IPS-20b (cell line): ENCODE measurements around the gene UBQLN4.
"Not testable (repeated sequence)": the region's sequence is repeated elsewhere in the genome, so short reads cannot be mapped to it uniquely, and the experiment has no call there.

Experiments used
- H3K27ac ChIP-seq: one replicate; pipeline ENCODE4 v1.5.1; 2013; ENCODE audit warnings: low read length
- H3K27me3 ChIP-seq: 2 replicates; pipeline ENCODE4 v1.6.1; 2013; ENCODE audit warnings: mild to moderate bottlenecking, low read length, inconsistent platforms; ENCODE audit not compliant: insufficient read depth
- H3K36me3 ChIP-seq: 2 replicates; pipeline ENCODE4 v1.6.1; 2013; ENCODE audit warnings: low read depth, mild to moderate bottlenecking, inconsistent platforms, low read length, moderate library complexity; ENCODE audit not compliant: insufficient read depth
- H3K4me1 ChIP-seq: 2 replicates; pipeline ENCODE4 v1.6.1; 2013; ENCODE audit warnings: mild to moderate bottlenecking, control low read depth, inconsistent platforms, low read length, moderate library complexity; ENCODE audit not compliant: insufficient read depth
- H3K4me3 ChIP-seq: 2 replicates; pipeline ENCODE4 v1.5.1; 2013; ENCODE audit warnings: mild to moderate bottlenecking, low read length, inconsistent platforms
- H3K9ac ChIP-seq: 2 replicates; pipeline ENCODE4 v1.6.1; 2013; ENCODE audit warnings: low read depth, mild to moderate bottlenecking, inconsistent platforms, low read length, moderate library complexity
- H3K9me3 ChIP-seq: 2 replicates; pipeline ENCODE4 v1.6.1; 2013; ENCODE audit warnings: mild to moderate bottlenecking, low read depth, low read length, inconsistent platforms; ENCODE audit not compliant: insufficient read depth

UBQLN4 gene

GRCh38 chr1:156079762-156080161 lies 26.2 kb upstream of the UBQLN4 start:
- Histone ChIP-seq H3K9ac (peak overlapping the region; percentile 98; the same call in 1 of the 2 replicates), H3K27ac (no peak overlapping the region), H3K4me3 (peak overlapping the region; percentile 99), H3K4me1 (peaks cover 51% of the 10 kb centered on the region), H3K9me3 (no peaks in the 10 kb centered on the region), H3K27me3 (no peaks in the 10 kb centered on the region), H3K36me3 (peaks cover 45% of the 10 kb centered on the region)

GRCh38 chr1:156078728-156079127 lies 25.1 kb upstream of the UBQLN4 start:
- Histone ChIP-seq H3K27ac (no peak overlapping the region), H3K9me3 (no peaks in the 10 kb centered on the region), H3K4me3 (peak overlapping the region; percentile 40), H3K9ac (peak overlapping the region; percentile 24; the same call in 1 of the 2 replicates), H3K36me3 (peaks cover 50% of the 10 kb centered on the region), H3K27me3 (no peaks in the 10 kb centered on the region), H3K4me1 (peaks cover 51% of the 10 kb centered on the region)

GRCh38 chr1:156077430-156077760 lies 23.8 kb upstream of the UBQLN4 start:
- Histone ChIP-seq H3K27ac (no peak overlapping the region), H3K4me3 (peak overlapping the region; percentile 40), H3K27me3 (no peaks in the 10 kb centered on the region), H3K9ac (no peak overlapping the region; the same call in 1 of the 2 replicates), H3K36me3 (peaks cover 54% of the 10 kb centered on the region), H3K9me3 (no peaks in the 10 kb centered on the region), H3K4me1 (peaks cover 62% of the 10 kb centered on the region)

- no peaks in the 10 kb centered on the region for H3K9me3 ChIP-seq
- peak overlapping the region; percentile 52; the same call in 1 of the 2 replicates for H3K9ac ChIP-seq
- peaks cover 56% of the 10 kb centered on the region for H3K36me3 ChIP-seq
- peak overlapping the region; percentile 40; the same call in 1 of the 2 replicates for H3K4me3 ChIP-seq
- H3K27ac ChIP-seq: peak overlapping the region; percentile 9
- H3K27me3 ChIP-seq: no peaks in the 10 kb centered on the region
- peaks cover 63% of the 10 kb centered on the region for H3K4me1 ChIP-seq
Measured at GRCh38 chr1:156076609-156077429, 23.2 kb upstream of the UBQLN4 start.

- no peaks in the 10 kb centered on the region for H3K9me3 ChIP-seq
- peaks cover 56% of the 10 kb centered on the region for H3K36me3 ChIP-seq
- peak overlapping the region; percentile 52; the same call in 1 of the 2 replicates for H3K9ac ChIP-seq
- peak overlapping the region; percentile 9 for H3K27ac ChIP-seq
- no peaks in the 10 kb centered on the region for H3K27me3 ChIP-seq
- peak overlapping the region; percentile 39; the same call in 1 of the 2 replicates for H3K4me3 ChIP-seq
- peaks cover 63% of the 10 kb centered on the region for H3K4me1 ChIP-seq
Measured at GRCh38 chr1:156075775-156076204, 22.2 kb upstream of the UBQLN4 start.

- peaks cover 58% of the 10 kb centered on the region for H3K36me3 ChIP-seq
- H3K9ac ChIP-seq: peak overlapping the region; percentile 52; the same call in 1 of the 2 replicates
Measured at GRCh38 chr1:156075162-156075561, 21.6 kb upstream of the UBQLN4 start.

GRCh38 chr1:156074661-156075060 lies 21.1 kb upstream of the UBQLN4 start:
- Histone ChIP-seq H3K9me3 (no peaks in the 10 kb centered on the region), H3K36me3 (peaks cover 61% of the 10 kb centered on the region), H3K9ac (peak overlapping the region; percentile 29; the same call in 1 of the 2 replicates), H3K27me3 (no peaks in the 10 kb centered on the region), H3K4me1 (peaks cover 59% of the 10 kb centered on the region), H3K27ac (peak overlapping the region; percentile 9), H3K4me3 (peak overlapping the region; percentile 39; the same call in 1 of the 2 replicates)

More at GRCh38 chr1:156075162-156075561, 21.6 kb upstream of the UBQLN4 start:
- Histone ChIP-seq H3K4me1 (peaks cover 63% of the 10 kb centered on the region), H3K4me3 (peak overlapping the region; percentile 39; the same call in 1 of the 2 replicates), H3K27ac (peak overlapping the region; percentile 9), H3K9me3 (no peaks in the 10 kb centered on the region), H3K27me3 (no peaks in the 10 kb centered on the region)

- Histone ChIP-seq H3K27me3 (no peaks in the 10 kb centered on the region), H3K27ac (peak overlapping the region; percentile 42), H3K4me1 (peaks cover 53% of the 10 kb centered on the region), H3K4me3 (peak overlapping the region; percentile 36; the same call in 1 of the 2 replicates), H3K9me3 (no peaks in the 10 kb centered on the region), H3K9ac (no peak overlapping the region), H3K36me3 (peaks cover 57% of the 10 kb centered on the region)
Measured at GRCh38 chr1:156073740-156074139, 20.1 kb upstream of the UBQLN4 start.

GRCh38 chr1:156073110-156073687 lies 19.6 kb upstream of the UBQLN4 start:
- Histone ChIP-seq H3K27me3 (no peaks in the 10 kb centered on the region), H3K27ac (peak overlapping the region; percentile 25), H3K4me3 (0 out of 2 replicates have a peak overlapping the region, but pooled peaks have one; percentile 36), H3K4me1 (peaks cover 48% of the 10 kb centered on the region), H3K36me3 (peaks cover 52% of the 10 kb centered on the region), H3K9ac (no peak overlapping the region), H3K9me3 (no peaks in the 10 kb centered on the region)

GRCh38 chr1:156072251-156072650 lies 18.7 kb upstream of the UBQLN4 start:
- no peaks in the 10 kb centered on the region for H3K27me3 ChIP-seq
- no peak overlapping the region for H3K9ac ChIP-seq
- peaks cover 42% of the 10 kb centered on the region for H3K36me3 ChIP-seq
- H3K9me3 ChIP-seq: no peaks in the 10 kb centered on the region
- H3K4me3 ChIP-seq: no peak overlapping the region
- H3K4me1 ChIP-seq: peaks cover 38% of the 10 kb centered on the region
- H3K27ac ChIP-seq: no peak overlapping the region

- 0 out of 2 replicates have a peak overlapping the region, but pooled peaks have one; percentile 27 for H3K9ac ChIP-seq
- not testable (repeated sequence) for H3K27me3 ChIP-seq, H3K27ac ChIP-seq, H3K4me3 ChIP-seq, H3K9me3 ChIP-seq
- peaks cover 35% of the 10 kb centered on the region for H3K36me3 ChIP-seq
- H3K4me1 ChIP-seq: peaks cover 33% of the 10 kb centered on the region
Measured at GRCh38 chr1:156071332-156071816, 17.8 kb upstream of the UBQLN4 start.
